RPMI8226 (cell line): ENCODE results near the gene MAPK7.

Source experiments
- DNase-seq: peaks from one replicate; pipeline ENCODE4 v3.0.0-alpha.2; 2015

Gene MAPK7

GRCh38 chr17:19424934-19425868 lies 46.9 kb downstream of the MAPK7 start:
- DNase-seq = no peak

- no peak for DNase-seq
Measured at GRCh38 chr17:19426631-19427030, 48.3 kb downstream of the MAPK7 start.

GRCh38 chr17:19431691-19432090 lies 53.4 kb downstream of the MAPK7 start:
- DNase-seq = no peak
